ENCODE data around the gene HOXD9.

Gene HOXD9

DNA sequence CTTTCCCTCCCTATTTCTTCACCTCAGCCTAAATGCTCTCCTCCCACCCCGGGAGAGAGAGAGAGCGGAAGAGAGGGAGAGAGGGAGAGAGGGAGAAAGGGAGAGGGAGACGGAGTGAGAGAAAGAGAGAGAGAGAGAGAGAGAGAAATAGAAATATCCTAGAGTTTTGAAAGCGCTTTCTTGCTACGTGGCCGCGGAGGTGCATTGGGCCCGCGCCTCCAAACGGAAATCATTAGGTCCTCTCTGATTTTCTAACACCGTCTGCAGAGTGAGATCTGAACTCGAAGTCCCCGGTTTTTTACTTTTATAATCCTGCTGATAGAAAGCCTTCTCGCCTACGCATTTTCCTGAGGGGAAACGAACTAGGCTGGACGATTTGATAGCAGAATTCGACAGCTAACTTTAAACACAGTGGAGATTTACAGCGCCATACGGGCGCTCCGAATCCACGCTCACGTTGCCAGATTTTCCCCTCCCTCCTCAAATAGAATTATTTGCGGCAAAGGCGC is 37.9 kb upstream of the HOXD9 start:
- no peak for DNase-seq (ENCODE audit: low read depth in 1 of 2, low spot score in 1 of 2)
- Histone ChIP-seq H3K27ac (replicated peaks) (no peak overlapping the region), H3K4me3 (replicated peaks; ENCODE audit: insufficient read depth, low read length) (no peak overlapping the region), H3K27me3 (ENCODE audit: insufficient read depth, poor library complexity, severe bottlenecking) (peaks cover 87% of the 10 kb centered on the region)
- TF ChIP-seq GABPA (IDR thresholded peaks at IDR 0.05; ENCODE audit: low read depth) = no peak
- TF ChIP-seq, protein P1, sequence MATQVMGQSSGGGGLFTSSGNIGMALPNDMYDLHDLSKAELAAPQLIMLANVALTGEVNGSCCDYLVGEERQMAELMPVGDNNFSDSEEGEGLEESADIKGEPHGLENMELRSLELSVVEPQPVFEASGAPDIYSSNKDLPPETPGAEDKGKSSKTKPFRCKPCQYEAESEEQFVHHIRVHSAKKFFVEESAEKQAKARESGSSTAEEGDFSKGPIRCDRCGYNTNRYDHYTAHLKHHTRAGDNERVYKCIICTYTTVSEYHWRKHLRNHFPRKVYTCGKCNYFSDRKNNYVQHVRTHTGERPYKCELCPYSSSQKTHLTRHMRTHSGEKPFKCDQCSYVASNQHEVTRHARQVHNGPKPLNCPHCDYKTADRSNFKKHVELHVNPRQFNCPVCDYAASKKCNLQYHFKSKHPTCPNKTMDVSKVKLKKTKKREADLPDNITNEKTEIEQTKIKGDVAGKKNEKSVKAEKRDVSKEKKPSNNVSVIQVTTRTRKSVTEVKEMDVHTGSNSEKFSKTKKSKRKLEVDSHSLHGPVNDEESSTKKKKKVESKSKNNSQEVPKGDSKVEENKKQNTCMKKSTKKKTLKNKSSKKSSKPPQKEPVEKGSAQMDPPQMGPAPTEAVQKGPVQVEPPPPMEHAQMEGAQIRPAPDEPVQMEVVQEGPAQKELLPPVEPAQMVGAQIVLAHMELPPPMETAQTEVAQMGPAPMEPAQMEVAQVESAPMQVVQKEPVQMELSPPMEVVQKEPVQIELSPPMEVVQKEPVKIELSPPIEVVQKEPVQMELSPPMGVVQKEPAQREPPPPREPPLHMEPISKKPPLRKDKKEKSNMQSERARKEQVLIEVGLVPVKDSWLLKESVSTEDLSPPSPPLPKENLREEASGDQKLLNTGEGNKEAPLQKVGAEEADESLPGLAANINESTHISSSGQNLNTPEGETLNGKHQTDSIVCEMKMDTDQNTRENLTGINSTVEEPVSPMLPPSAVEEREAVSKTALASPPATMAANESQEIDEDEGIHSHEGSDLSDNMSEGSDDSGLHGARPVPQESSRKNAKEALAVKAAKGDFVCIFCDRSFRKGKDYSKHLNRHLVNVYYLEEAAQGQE (IDR thresholded peaks at IDR 0.05; ENCODE audit: insufficient replicate concordance, low read depth) = no peak
- TF ChIP-seq, protein P2, sequence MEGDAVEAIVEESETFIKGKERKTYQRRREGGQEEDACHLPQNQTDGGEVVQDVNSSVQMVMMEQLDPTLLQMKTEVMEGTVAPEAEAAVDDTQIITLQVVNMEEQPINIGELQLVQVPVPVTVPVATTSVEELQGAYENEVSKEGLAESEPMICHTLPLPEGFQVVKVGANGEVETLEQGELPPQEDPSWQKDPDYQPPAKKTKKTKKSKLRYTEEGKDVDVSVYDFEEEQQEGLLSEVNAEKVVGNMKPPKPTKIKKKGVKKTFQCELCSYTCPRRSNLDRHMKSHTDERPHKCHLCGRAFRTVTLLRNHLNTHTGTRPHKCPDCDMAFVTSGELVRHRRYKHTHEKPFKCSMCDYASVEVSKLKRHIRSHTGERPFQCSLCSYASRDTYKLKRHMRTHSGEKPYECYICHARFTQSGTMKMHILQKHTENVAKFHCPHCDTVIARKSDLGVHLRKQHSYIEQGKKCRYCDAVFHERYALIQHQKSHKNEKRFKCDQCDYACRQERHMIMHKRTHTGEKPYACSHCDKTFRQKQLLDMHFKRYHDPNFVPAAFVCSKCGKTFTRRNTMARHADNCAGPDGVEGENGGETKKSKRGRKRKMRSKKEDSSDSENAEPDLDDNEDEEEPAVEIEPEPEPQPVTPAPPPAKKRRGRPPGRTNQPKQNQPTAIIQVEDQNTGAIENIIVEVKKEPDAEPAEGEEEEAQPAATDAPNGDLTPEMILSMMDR (IDR thresholded peaks at IDR 0.05; ENCODE audit: insufficient read depth, low read length) = no peak
- TF ChIP-seq SPI1 (IDR thresholded peaks at IDR 0.05; ENCODE audit: borderline replicate concordance, low read depth) = no peak
- TF ChIP-seq POLR2AphosphoS5 (IDR thresholded peaks at IDR 0.05; ENCODE audit: low read depth) = no peak

DNA sequence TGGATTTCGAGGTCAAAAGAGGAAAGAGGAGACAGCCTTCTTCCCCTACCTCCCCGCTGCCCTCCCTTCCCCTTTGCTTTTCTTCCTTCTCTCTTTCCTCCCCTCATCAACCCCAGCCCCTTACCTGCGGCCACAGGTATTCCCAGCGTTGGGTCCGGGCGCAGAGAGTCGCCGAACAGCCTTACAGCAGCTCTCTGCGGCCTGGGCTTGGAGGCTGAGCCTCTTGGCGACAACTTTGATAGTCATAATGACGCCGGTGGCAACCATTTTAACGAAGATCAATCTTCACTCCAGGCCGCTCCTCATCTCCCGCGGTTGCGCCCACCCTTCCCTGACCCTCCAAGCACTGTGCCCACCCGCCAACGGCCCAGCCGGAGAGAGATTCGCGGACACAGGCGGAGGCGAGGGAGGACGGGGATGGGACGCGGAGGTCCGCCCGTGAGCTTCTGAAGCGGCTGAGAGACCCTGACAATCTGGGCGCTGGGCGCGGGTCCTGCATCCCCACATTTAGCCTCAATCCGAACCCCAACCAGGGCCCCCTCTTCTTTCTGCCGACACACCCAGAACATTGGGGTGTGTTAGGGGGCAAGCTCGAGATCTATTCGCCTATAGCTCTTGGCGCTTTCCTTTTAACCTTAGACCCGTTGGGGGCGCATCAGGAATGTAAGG is 37.3 kb upstream of the HOXD9 start:
- Histone ChIP-seq H3K4me3 (replicated peaks; ENCODE audit: insufficient read depth, low read length) (no peak overlapping the region), H3K27me3 (ENCODE audit: insufficient read depth, poor library complexity, severe bottlenecking) (peaks cover 93% of the 10 kb centered on the region), H3K27ac (replicated peaks) (no peak overlapping the region)
- TF ChIP-seq, protein P2 (IDR thresholded peaks at IDR 0.05; ENCODE audit: insufficient read depth, low read length) = no peak
- TF ChIP-seq GABPA (IDR thresholded peaks at IDR 0.05; ENCODE audit: low read depth) (no peak), SPI1 (IDR thresholded peaks at IDR 0.05; ENCODE audit: borderline replicate concordance, low read depth) (no peak), POLR2AphosphoS5 (IDR thresholded peaks at IDR 0.05; ENCODE audit: low read depth) (no peak)
- TF ChIP-seq, protein P1 (IDR thresholded peaks at IDR 0.05; ENCODE audit: insufficient replicate concordance, low read depth) = no peak
- no peak for DNase-seq (ENCODE audit: low read depth in 1 of 2, low spot score in 1 of 2)

DNA sequence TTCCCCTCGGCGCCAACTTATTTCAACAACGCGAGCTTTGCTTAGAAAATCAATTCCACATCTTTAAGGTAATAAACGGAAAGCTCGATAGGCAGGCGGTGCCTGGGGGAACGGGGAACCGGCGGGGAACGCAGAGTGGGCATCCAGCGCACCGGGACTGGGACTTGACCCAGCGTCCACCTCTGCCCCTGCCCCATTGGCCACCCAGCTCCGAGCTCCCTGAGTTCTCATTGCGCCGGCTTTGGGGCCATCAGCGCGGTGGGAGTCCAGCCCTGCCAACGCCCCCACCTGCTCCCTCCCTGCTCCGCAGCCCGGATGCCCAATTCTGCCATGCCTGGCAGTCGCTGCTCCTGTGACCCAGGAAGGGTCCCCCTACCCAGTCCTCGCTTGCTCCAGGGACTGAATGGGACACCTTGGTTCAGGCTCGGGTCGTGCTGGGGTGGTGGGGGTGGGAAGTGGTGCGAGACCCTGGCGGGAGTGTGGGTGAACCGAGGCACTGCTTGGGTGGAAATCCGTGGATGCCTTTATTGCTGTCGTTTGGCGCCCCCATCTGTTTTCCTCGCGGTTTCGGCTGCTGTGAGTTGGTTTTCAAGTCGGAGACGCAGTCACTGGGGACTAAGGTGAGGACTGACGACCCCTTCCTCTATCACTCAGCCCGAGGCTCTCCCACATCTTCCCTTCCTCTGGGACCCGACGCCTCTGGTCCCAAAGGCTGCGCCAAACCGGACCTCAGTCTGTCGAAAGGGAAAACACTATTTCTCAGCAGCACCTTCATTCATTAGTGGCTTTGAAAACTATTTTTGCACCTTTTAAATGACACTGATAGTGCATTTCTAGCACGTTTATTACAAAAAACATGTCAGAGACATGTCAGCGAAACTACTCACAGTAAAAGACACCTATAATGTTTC is 36.4 kb upstream of the HOXD9 start:
- DNase-seq (ENCODE audit: low read depth in 1 of 2, low spot score in 1 of 2) = peak in 1 of 2 experiments; percentile 43
- Histone ChIP-seq H3K27me3 (ENCODE audit: insufficient read depth, poor library complexity, severe bottlenecking) (peaks cover 96% of the 10 kb centered on the region), H3K4me3 (replicated peaks; ENCODE audit: insufficient read depth, low read length) (no peak overlapping the region), H3K27ac (replicated peaks) (no peak overlapping the region)
- no peak for TF ChIP-seq GABPA (IDR thresholded peaks at IDR 0.05; ENCODE audit: low read depth)
- TF ChIP-seq, protein P2 (IDR thresholded peaks at IDR 0.05; ENCODE audit: insufficient read depth, low read length) = no peak
- TF ChIP-seq, protein P1 (IDR thresholded peaks at IDR 0.05; ENCODE audit: insufficient replicate concordance, low read depth) = no peak
- no peak for TF ChIP-seq SPI1 (IDR thresholded peaks at IDR 0.05; ENCODE audit: borderline replicate concordance, low read depth)
- no peak for TF ChIP-seq POLR2AphosphoS5 (IDR thresholded peaks at IDR 0.05; ENCODE audit: low read depth)

Data from HL-60 (cell line).